NCI-H2107 treated with DMSO at 0.1 percent for 48 hours (cell line): ENCODE results near the gene SNN.

Source experiments
- DNase-seq: peaks from one replicate; lab custom pipeline; 2025; ENCODE audit not compliant: unreplicated experiment; lab: John Stamatoyannopoulos, UW

Gene SNN

DNA sequence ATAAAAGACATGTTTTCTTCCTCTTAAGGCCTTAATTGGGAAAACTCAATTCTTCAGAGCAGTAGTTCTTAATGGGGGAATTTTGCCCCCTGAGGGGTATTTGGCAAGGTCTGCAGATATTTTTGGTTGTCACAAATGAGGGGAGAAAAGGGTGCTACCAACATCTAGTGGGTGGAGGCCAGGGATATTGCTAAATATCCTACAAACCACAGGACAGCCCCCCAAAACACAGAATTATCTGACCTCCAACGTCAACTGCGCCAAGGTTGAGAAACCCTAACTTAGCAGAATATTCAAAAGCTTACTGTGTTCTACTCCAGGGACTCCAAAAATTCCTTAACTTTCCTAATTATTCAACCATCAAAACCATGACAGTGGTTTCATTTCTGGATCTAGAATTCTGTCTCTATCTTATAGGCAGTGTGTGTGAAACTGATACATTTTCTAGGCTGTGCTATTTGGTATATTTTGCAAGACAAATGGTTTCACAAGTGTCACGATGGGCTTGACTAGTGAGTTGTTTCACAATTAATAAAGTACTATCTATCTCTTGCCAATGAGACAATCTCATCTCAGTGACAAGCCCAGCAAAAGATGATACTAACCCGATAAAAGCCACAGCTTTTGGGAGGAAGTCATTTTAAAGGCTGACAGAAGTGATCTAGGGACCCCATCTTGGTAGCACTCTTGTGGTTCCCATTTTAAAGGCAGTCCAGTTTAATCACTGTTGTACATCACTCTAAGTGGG lies 59.7 kb downstream of the SNN start:
- DNase-seq = no peak
